Stimulated activated naive CD8-positive, alpha-beta T cell treated with anti-CD3 and anti-CD28 coated beads, Interleukin-15, amount 100 ng/mL, for 72 hours (primary cell): ENCODE measurements around the gene RNF39.

Source experiments
- ATAC-seq: fragments of 150-1000 bp; cut with Tn5 transposase; 2 replicates; pipeline ENCODE4 v1.10.0; 2021; ENCODE audit warnings: mild to moderate bottlenecking, moderate library complexity
- DNase-seq, 2 donors: peaks; one replicate each; pipeline ENCODE4 v3.0.0; 2021 to 2022
- H3K27ac Mint-ChIP-seq, 2 donors: one replicate each; pipeline ENCODE4 v1.8.0; 2022; ENCODE audit warnings: mild to moderate bottlenecking in 2 of 2, mixed read lengths in 2 of 2, moderate library complexity in 2 of 2
- H3K27me3 Mint-ChIP-seq: one replicate; pipeline ENCODE4 v1.8.0; 2022; ENCODE audit warnings: mixed read lengths
- H3K4me1 Mint-ChIP-seq: one replicate; pipeline ENCODE4 v1.8.0; 2022; ENCODE audit warnings: mild to moderate bottlenecking, mixed read lengths
- H3K4me3 Mint-ChIP-seq, 2 donors: one replicate each; pipeline ENCODE4 v1.8.0; 2022; ENCODE audit warnings: mild to moderate bottlenecking in 2 of 2, mixed read lengths in 2 of 2, moderate library complexity in 1 of 2
- H3K9me3 Mint-ChIP-seq, 2 donors: one replicate each; pipeline ENCODE4 v1.8.0; 2022; ENCODE audit warnings: mixed read lengths in 2 of 2

RNF39 gene

DNA sequence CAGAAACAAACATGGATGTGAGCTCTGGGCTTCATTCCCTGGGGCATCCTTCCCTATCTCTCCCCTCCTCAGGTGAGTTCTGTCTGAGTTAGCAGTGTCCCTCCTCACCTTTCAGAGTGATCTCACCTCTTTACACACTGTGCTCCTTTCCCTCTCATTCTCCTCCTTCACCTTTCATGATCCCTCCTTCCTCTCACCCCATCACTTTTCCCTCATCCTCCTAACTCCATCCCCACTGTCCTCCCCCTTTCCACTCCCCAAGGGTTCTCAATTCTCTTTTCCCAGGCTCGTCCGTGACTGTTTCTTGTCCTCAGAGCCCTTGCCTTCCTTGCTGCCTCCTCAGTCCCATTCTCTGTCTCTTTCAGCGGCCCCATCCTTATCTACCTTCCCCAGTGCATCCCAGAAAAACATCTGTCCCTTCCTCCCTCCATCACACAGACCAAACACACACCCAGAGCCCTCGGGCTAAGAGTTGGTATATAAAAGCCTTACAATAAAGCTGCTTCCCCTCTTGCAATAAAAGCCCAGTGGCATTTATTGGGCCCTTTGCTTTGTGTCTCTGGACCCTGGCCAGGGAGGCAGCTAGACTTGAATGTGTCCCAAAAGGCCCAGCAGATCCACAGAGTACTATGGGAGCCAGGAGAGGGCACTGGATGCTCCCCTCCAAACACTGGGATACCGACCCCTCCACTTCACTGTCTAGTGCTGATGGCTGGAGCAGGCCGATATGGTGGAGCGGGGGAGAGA is 1.9 kb downstream of the RNF39 start:
- ATAC-seq (no peak), DNase-seq (no peak)
- Mint-ChIP-seq H3K9me3 (no peaks in the 10 kb centered on the region), H3K27ac (no peak overlapping the region), H3K4me1 (peaks cover 46% of the 10 kb centered on the region), H3K4me3 (peak overlapping the region in 1 of 2 donors; percentile 75), H3K27me3 (peaks cover 89% of the 10 kb centered on the region)

- H3K27ac Mint-ChIP-seq, result no peak overlapping the region
- no peak for DNase-seq
- ATAC-seq, result no peak
- H3K9me3 Mint-ChIP-seq, result no peaks in the 10 kb centered on the region
- H3K4me1 Mint-ChIP-seq, result peaks cover 56% of the 10 kb centered on the region
- peaks cover 71% of the 10 kb centered on the region for H3K27me3 Mint-ChIP-seq
- peak overlapping the region in 1 of 2 donors; percentile 38 for H3K4me3 Mint-ChIP-seq
These were observed 3.7 kb downstream of the RNF39 start for GRCh38 chr6:30071858-30072257.

DNA sequence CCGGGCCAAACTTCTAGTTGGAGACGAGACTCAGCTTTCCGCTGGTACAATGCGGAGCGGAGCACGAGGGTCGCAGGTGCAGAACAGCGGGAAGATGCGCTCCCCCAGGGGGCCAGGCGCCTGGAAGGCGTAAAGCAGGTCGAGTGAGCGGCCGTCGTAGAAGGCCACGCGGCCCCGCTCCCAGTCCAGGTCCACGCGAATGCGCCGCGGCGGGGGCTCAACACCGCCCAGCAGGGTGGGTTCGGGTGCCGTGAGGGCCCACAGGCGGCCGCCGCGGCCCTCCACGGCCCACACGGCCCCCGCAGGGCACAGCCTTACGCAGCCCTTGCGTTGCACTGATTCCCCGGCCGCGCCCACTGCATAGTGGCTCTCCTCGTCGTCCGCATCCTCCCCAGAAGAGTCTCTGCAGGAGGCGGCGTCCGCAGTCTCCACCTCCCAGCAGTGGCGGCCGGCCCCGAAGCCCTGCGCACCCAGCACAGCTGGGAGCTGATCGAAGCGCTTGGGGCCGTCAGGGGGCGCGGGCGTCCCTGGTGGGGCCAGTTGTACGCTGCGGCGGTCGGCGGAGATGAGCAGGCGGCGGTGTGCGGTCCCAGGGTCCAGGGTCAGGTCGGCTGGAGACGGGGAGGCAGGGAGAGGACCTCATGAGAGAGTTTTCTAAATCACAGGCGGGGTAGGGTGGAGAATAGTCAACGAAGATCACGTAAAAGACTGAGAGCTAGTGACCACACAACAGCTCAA is 4.3 kb downstream of the RNF39 start:
- Mint-ChIP-seq H3K4me3 (peak overlapping the region in 1 of 2 donors; percentile 38), H3K9me3 (no peaks in the 10 kb centered on the region), H3K27ac (no peak overlapping the region), H3K27me3 (peaks cover 65% of the 10 kb centered on the region), H3K4me1 (peaks cover 58% of the 10 kb centered on the region)
- no peak for ATAC-seq
- DNase-seq, result peak in 1 of 2 donors; percentile 28

DNA sequence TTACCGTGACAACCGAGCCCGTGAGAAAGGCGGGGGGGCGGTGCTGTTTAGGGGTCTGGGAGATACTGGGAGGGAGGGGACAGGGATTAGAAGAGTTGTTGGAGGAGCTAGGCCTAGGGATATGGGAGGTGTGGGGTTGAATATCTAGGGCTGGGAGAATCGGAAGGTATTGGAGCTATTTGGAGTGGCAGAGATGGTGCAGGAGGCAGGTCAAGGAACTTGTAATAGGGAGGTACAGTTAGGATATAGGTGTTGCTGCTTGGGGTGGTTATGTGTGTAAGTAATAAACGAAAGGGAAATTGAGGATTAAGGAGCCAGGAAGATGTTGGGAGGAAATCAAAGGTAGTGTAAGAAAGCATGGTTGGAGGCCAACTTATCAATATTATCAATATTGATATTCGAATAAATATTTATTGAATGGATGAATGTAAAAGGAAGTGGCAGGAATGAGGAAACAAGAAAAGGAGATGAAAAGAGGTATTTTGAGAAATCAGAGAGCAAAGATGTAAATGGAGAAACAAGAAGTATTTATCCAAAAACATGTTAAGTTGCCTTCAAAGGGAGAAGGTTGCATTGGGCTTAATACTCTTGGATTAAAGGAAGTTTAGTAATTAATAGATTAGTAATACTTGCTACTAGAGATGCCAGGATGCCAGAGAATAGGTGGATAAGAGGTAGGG is 8.0 kb downstream of the RNF39 start:
- no peak for DNase-seq
- peak overlapping the region; percentile 90 to 95 for H3K4me3 Mint-ChIP-seq
- peaks cover 57% of the 10 kb centered on the region for H3K4me1 Mint-ChIP-seq
- ATAC-seq, result no peak
- H3K9me3 Mint-ChIP-seq, result peaks cover 0 to 5% of the 10 kb centered on the region in 2 donors
- peaks cover 28% of the 10 kb centered on the region for H3K27me3 Mint-ChIP-seq
- peak overlapping the region; percentile 96 for H3K27ac Mint-ChIP-seq

GRCh38 chr6:30066577-30067459 is 8.8 kb downstream of the RNF39 start, which contains the start of gene PPP1R11:
Gene PPP1R11 (plus strand): TSS chr6:30067198. CDS start chr6:30067411, 213 bp downstream.
- Mint-ChIP-seq H3K27ac (peak within 1 kb of the TSS; percentile 96), H3K4me1 (peaks cover 60% of the 10 kb centered on the region), H3K9me3 (peaks cover 0 to 5% of the 10 kb centered on the region in 2 donors), H3K27me3 (peaks cover 20% of the 10 kb centered on the region), H3K4me3 (peak within 1 kb of the TSS; percentile 90 to 95)
- peak; percentile 97 to 99 for DNase-seq
- ATAC-seq, result peak; percentile 98

GRCh38 chr6:30066082-30066481 is 9.5 kb downstream of the RNF39 start:
- H3K9me3 Mint-ChIP-seq, result peaks cover 0 to 5% of the 10 kb centered on the region in 2 donors
- peak overlapping the region; percentile 96 for H3K27ac Mint-ChIP-seq
- ATAC-seq (no peak), DNase-seq (no peak)
- peaks cover 13% of the 10 kb centered on the region for H3K27me3 Mint-ChIP-seq
- peaks cover 56% of the 10 kb centered on the region for H3K4me1 Mint-ChIP-seq
- H3K4me3 Mint-ChIP-seq, result peak overlapping the region; percentile 90 to 95

- no peak overlapping the region for H3K27ac Mint-ChIP-seq
- peaks cover 0 to 5% of the 10 kb centered on the region in 2 donors for H3K9me3 Mint-ChIP-seq
These were observed 12.3 kb downstream of the RNF39 start for GRCh38 chr6:30063315-30063714.

DNA sequence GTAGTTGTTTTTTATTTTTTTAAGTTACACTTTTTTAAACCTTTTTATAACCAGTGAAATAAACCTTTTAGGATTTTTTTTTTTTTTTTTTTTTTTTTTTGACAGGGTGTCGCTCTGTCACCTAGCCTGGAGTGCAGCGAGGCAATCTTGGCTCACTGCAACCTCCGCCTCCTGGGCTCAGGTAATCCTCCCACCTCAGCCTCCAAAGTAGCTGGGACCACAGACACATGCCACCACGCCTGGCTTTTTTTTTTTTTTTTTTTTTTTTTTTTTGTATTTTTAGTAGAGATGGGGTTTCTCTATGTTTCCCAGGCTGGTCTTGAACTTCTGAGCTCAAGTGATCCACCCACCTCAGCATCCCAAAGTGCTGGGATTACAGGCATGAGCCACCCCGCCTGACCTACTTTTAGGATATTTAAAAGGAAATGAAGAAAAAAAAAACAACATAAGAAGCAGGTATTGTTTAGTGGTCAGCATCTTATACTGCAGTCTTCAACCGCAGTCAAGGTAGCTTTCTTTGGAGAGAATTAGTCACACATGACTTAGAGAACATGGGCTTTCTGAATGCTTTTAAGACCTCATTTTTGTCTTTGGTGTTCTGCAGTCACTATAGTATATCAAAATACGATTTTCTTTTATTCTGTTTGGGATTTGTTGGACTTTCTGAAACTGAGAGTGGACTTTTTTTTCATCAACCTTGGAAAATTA is 12.9 kb downstream of the RNF39 start:
- H3K4me1 Mint-ChIP-seq, result peaks cover 47% of the 10 kb centered on the region
- no peak for ATAC-seq

More at GRCh38 chr6:30063315-30063714, 12.3 kb downstream of the RNF39 start:
- ATAC-seq (no peak), DNase-seq (no peak)
- Mint-ChIP-seq H3K4me3 (peak overlapping the region in 1 of 2 donors; percentile 57), H3K27me3 (no peaks in the 10 kb centered on the region), H3K4me1 (peaks cover 54% of the 10 kb centered on the region)

GRCh38 chr6:30061858-30062458 is 13.6 kb downstream of the RNF39 start:
- H3K9me3 Mint-ChIP-seq, result peaks cover 0 to 5% of the 10 kb centered on the region in 2 donors
- H3K4me1 Mint-ChIP-seq, result peaks cover 43% of the 10 kb centered on the region
- DNase-seq (no peak), ATAC-seq (peak; percentile 66)
- H3K27me3 Mint-ChIP-seq, result no peaks in the 10 kb centered on the region
- peak overlapping the region; percentile 97 to 99 for H3K4me3 Mint-ChIP-seq
- H3K27ac Mint-ChIP-seq, result peak overlapping the region; percentile 96 to 97

More for the DNA sequence above, 12.9 kb downstream of the RNF39 start:
- no peak for DNase-seq
- Mint-ChIP-seq H3K27ac (peak overlapping the region in 1 of 2 donors; percentile 71), H3K27me3 (no peaks in the 10 kb centered on the region), H3K9me3 (peaks cover 0 to 5% of the 10 kb centered on the region in 2 donors), H3K4me3 (peak overlapping the region; percentile 97 to 99)

DNA sequence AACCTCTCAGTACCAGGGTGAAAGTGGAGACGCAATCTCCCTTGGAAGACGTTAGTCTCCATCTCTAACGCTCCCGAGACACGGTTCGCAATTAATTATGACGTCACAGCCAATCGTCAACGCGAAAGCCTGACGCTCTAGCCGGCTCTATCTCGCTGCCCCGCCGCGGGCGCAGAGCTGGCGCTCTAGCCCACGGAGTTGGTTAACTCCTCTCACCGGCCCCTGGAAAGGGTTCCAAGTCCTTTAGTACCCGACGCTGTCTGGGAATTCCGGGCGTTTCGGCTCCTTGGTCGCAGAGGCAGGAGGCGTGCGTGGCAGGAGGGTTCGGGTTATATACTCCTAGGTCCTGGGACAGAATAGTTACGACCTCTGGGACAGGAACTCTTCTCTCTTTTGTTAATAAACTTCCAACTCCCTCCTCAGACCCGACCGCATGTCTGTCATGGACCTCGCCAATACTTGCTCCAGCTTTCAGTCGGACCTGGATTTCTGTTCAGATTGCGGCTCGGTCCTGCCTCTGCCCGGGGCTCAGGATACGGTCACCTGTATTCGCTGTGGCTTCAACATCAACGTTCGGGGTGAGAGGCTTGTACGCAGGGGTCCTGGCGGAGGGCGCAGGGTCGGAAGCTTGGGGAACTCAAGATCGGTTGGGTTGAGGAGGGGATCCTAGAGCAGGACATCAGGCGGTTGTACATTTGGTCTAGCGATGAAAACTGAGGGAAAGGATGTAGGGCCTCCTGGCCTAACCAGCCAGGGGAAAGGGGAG is 14.3 kb downstream of the RNF39 start, which contains the start of gene POLR1H:
Gene POLR1H (plus strand): TSS at position 174 of the 766 bp plus-strand sequence. CDS start 260 bp downstream, at position 434.
- peak within 1 kb of the TSS; percentile 96 to 97 for H3K27ac Mint-ChIP-seq
- peak within 1 kb of the TSS; percentile 97 to 99 for H3K4me3 Mint-ChIP-seq
- H3K27me3 Mint-ChIP-seq, result no peaks in the 10 kb centered on the region
- peaks cover 0 to 5% of the 10 kb centered on the region in 2 donors for H3K9me3 Mint-ChIP-seq
- H3K4me1 Mint-ChIP-seq, result peaks cover 41% of the 10 kb centered on the region
- peak; percentile 77 to 86 for DNase-seq
- ATAC-seq, result peak; percentile 96

GRCh38 chr6:30060606-30061091 is 14.9 kb downstream of the RNF39 start:
- H3K9me3 Mint-ChIP-seq, result peaks cover 0 to 5% of the 10 kb centered on the region in 2 donors
- DNase-seq (peak in 1 of 2 donors; percentile 10), ATAC-seq (peak; percentile 39)
- H3K27me3 Mint-ChIP-seq, result no peaks in the 10 kb centered on the region
- peak overlapping the region; percentile 96 to 97 for H3K27ac Mint-ChIP-seq
- peaks cover 35% of the 10 kb centered on the region for H3K4me1 Mint-ChIP-seq
- H3K4me3 Mint-ChIP-seq, result peak overlapping the region; percentile 97 to 99

- DNase-seq, result no peak
- peaks cover 15% of the 10 kb centered on the region for H3K4me1 Mint-ChIP-seq
- H3K9me3 Mint-ChIP-seq, result no peaks in the 10 kb centered on the region
- H3K4me3 Mint-ChIP-seq, result no peak overlapping the region
- no peak for ATAC-seq
- no peak overlapping the region for H3K27ac Mint-ChIP-seq
- H3K27me3 Mint-ChIP-seq, result no peaks in the 10 kb centered on the region
These were observed 20.1 kb downstream of the RNF39 start for GRCh38 chr6:30055513-30055912.

DNA sequence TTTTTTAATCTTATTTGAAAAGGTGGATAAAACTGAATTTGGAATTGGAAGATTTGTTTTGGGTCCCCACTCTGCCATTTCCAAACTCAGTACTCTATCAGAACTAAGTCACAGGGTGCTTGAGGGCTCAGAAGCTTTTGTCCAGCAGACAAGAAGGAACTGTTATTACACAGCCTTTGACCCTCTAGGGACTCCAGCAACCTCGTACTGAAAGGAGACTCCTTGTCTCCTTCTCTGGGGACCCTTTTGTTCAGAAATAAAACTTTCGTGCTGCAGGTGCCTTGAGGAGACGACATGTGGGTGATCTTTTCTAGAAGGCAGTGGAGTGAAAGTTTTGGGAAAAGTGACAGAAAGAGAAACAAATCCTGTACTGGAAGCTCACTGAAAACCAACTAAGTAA is 21.9 kb downstream of the RNF39 start:
- DNase-seq (no peak), ATAC-seq (no peak)
- Mint-ChIP-seq H3K27ac (no peak overlapping the region), H3K4me3 (no peak overlapping the region), H3K27me3 (no peaks in the 10 kb centered on the region), H3K4me1 (no peaks in the 10 kb centered on the region), H3K9me3 (no peaks in the 10 kb centered on the region)
